HL-60 (cell line): ENCODE measurements around the gene NHLRC2.

ENCODE experiments used
- TF ChIP-seq, protein P1 (sequence below): IDR thresholded peaks from 2 replicates; pipeline ENCODE4 v1.6.1; 2012; ENCODE audit warnings: low read depth; ENCODE audit not compliant: insufficient replicate concordance
- TF ChIP-seq, protein P2 (sequence below): IDR thresholded peaks from one replicate; pipeline ENCODE4 v1.5.1; 2011; ENCODE audit warnings: low read length, control low read depth, inconsistent platforms; ENCODE audit not compliant: insufficient read depth

DNA sequence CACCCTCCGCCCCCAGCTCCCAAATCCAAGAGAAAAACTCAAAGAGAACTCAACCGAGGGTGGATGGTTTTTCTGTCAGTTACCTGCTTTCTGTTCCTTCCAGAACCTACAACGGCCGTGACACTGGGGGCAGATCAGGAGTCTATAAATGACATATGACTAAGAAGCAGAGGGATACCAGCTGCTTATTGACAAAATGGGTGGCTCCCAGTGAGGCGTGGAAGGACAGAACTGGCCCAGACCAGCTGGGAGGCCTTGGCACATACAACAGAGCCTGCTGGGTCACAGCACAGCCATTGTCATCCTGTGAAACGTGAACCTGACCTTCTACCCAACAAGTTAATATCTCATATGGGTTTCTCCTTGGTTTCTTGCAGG, 104.9 kb downstream of the NHLRC2 start:
- TF ChIP-seq, protein P1, sequence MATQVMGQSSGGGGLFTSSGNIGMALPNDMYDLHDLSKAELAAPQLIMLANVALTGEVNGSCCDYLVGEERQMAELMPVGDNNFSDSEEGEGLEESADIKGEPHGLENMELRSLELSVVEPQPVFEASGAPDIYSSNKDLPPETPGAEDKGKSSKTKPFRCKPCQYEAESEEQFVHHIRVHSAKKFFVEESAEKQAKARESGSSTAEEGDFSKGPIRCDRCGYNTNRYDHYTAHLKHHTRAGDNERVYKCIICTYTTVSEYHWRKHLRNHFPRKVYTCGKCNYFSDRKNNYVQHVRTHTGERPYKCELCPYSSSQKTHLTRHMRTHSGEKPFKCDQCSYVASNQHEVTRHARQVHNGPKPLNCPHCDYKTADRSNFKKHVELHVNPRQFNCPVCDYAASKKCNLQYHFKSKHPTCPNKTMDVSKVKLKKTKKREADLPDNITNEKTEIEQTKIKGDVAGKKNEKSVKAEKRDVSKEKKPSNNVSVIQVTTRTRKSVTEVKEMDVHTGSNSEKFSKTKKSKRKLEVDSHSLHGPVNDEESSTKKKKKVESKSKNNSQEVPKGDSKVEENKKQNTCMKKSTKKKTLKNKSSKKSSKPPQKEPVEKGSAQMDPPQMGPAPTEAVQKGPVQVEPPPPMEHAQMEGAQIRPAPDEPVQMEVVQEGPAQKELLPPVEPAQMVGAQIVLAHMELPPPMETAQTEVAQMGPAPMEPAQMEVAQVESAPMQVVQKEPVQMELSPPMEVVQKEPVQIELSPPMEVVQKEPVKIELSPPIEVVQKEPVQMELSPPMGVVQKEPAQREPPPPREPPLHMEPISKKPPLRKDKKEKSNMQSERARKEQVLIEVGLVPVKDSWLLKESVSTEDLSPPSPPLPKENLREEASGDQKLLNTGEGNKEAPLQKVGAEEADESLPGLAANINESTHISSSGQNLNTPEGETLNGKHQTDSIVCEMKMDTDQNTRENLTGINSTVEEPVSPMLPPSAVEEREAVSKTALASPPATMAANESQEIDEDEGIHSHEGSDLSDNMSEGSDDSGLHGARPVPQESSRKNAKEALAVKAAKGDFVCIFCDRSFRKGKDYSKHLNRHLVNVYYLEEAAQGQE, result no peak
- TF ChIP-seq, protein P2, sequence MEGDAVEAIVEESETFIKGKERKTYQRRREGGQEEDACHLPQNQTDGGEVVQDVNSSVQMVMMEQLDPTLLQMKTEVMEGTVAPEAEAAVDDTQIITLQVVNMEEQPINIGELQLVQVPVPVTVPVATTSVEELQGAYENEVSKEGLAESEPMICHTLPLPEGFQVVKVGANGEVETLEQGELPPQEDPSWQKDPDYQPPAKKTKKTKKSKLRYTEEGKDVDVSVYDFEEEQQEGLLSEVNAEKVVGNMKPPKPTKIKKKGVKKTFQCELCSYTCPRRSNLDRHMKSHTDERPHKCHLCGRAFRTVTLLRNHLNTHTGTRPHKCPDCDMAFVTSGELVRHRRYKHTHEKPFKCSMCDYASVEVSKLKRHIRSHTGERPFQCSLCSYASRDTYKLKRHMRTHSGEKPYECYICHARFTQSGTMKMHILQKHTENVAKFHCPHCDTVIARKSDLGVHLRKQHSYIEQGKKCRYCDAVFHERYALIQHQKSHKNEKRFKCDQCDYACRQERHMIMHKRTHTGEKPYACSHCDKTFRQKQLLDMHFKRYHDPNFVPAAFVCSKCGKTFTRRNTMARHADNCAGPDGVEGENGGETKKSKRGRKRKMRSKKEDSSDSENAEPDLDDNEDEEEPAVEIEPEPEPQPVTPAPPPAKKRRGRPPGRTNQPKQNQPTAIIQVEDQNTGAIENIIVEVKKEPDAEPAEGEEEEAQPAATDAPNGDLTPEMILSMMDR, result no peak
